GM21360 (cell line): Measurements from ENCODE around the gene TELO2.

Experiments used
- ATAC-seq: cut with Tn5 transposase; IDR thresholded peaks from one replicate; pipeline ENCODE4 v1.9.1; 2021; ENCODE audit warnings: mild to moderate bottlenecking, moderate library complexity; ENCODE audit not compliant: unreplicated experiment

The TELO2 gene

DNA sequence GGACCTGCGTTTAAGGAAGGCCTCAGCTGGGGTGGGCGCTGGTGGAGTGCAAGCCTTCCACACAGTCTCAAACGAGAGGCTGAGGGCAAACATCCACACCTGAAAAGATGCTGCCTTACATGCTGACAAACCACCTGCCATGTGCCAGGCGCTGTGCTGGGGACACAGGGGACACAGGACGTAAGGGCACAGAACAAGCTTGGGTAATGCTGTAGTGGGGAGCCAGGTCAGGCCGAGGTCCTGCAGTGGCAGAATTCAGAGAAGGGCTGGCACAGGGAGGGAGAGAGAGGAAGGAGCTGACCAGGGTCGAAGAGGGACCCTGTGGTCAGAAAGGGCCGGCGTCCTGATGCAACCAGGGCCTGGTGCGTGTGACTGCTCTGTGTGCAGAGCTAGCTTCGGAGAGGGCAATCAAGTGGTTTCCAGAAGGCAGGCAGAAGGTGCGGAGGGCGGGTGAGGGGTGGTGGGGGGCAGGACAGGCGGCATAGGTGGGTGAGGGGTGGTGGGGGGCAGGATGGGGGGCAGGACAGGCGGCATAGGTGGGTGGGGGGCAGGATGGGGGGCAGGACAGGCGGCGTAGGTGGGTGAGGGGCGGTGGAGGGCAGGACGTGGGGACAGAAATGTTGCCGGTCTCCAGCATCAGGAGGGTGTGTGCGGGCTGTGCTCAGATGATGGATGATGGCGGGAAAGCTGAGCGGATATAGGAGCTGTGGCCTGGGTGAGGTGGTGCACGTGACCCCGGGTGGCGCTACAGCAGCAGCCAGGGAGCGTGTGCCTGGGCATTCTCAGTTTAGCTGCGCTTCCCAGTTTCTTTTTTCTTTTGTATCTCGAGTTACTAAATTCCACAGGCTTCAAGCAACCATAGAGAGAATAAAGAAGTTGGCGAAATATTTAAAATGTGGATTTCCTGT, 18.8 kb downstream of the TELO2 start:
- ATAC-seq: no peak

DNA sequence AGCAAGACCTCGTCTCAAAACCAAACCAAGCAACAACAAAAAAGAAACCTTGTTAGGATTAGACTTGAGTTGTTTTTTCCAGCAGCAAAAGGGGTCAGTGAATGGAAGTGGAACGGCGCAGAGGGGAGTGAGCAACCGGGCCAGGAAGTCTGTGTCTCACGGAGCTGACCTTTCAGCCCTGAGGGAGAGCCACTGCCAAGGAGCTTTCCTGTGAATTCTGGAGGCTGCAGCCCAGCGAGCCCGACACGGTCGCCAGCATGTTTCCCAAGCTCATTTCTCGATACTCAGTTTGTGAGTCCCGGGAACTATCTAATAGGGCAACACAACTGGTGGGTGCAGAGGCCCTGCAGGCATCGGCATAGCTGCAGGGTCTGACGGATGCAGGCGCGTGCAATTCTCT, 19.6 kb downstream of the TELO2 start:
- ATAC-seq: no peak

DNA sequence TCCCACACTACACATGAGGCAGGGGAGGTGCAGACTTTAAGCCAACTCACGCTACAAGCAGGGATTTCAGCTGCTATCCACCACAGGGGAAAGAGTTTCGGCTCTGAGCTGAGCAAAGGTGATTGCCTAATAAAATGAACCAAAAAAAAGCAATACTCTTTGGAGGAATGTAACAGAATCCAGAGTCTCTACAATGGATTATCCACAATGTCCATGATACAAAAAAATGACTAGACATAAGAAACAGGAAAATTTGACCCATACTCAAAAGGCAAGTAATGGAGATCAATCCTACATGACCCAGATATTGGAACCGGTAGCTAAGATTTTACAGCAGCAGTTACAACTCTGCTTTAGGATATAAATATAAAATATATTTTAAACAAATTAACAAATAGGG, 21.3 kb downstream of the TELO2 start:
- ATAC-seq: no peak

DNA sequence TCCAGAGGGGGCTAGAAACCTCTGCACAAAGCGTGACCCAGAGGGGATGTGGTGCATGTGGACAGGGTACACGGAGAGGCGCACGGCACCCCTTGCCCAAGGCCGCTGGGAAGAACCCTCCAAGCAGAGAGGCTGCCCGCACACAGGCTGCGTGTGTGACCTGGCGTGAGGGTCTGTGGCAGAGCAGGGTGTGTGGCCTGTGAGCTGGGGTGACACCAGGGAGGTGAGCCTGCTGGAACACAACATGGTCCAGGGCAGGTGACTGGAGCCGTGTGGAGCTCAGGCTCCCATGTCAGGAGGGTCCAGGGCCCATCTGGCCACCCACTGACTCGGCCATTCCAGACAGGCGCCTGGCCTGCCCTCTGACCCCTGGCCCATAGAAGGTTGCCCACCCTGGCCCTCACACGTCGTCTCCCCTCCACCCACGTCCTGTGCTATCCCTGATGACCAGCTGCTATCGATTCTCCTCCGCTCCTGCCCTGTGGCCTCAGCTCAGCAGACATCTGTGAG, 25.5 kb downstream of the TELO2 start:
- ATAC-seq: no peak

GRCh38 chr16:1519831-1520230, 26.7 kb downstream of the TELO2 start:
- ATAC-seq: no peak

GRCh38 chr16:1520461-1520860, 27.3 kb downstream of the TELO2 start:
- ATAC-seq: no peak

- ATAC-seq: no peak
These were observed 30.6 kb downstream of the TELO2 start for GRCh38 chr16:1523581-1524245.

DNA sequence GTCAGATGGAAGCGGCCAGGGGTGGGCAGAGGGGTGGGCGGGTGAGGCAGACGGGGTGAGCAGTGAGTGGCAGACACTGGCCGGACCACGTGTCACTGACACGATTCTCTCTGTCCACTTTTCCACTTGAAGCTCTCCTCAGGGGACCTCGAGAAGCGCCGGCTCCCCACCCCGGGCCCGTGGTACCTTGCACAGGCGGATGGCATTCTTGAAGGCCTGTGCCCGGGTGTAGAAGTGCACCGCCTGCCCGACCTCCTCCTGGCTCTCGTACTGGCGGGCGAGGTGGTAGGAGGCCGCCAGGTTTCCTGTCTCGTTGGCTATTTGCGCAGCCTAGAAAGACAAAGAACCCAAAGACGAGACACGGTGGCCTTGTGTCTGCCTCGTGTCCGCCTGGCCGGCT, 31.2 kb downstream of the TELO2 start:
- no peak for ATAC-seq

- ATAC-seq: no peak
These were observed 32.9 kb downstream of the TELO2 start for GRCh38 chr16:1525871-1526607.

DNA sequence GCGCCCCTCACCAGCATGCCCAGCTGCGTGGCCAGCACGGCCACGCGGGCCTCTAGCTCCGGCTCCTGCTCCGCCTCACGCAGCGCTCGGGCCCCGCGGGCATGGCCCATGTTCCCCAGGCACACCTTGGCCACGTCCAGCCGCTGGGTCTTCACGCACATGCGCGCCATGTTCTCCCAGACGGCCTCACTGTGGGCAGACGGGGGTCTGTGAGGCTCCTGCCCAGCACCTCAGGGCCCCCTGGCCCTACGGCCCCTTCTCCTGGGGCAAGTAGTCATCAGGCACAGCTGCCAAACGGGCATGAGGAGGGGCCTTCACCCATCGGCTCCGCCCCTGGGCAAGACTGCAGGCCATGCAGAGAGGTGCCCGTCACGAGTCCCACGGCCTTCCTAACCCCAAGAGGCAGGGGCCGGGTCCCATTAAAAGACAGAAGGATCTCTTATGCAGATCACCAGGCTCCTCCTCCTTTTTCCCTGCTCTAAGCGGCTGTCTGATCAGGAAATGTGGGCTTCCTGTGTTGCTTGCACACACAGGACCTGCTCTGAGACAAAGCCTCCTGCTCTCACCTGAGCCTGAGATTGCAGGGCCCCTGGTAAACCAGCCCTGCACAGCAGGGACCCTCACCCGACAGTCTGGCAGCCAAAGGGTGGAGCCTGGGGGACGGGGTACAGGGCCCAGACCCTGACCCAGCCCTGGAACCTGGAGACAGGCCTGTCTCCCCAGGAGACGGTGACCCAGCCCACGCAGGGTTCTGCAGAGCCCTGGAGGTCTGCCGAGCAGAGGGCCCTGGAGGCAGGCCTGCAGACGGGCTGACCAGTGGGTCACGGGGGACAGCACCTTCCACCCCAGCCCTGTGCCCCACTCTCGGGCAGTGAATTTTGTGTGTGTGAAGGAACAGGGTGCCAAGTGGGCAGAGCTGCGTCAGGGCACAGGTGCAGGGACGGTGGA, 33.7 kb downstream of the TELO2 start:
- ATAC-seq: no peak

GRCh38 chr16:1527836-1528811, 35.0 kb downstream of the TELO2 start:
- no peak for ATAC-seq

DNA sequence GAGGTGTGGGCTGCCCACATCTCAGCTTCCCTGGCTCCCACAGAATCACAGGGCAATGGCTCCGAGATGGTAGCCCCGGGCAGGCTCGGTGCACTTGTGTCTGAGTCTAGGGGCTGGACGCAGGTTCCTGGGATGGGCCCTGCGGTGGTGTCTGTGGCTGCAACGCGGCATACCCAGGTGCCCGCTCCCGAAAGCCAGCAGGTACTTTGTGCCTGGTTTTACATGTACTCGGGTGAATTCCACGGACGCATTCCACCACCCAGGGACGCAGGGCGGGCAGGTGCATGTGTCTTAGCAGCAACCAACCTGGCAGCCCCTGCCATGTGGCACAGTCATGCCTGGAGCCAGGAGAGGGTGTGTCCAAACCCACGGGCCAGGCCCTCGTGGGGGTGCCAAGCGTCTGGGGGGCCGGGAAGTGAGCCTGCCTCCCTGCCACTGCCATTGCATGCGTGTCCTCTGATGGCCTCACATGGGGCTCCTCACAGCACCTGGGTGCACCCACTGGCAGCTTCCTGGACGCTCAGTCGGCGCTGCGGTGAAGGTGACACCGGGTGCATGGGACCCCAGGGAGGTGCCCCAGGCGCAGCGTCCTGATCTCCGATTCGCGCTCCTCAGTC, 35.9 kb downstream of the TELO2 start:
- ATAC-seq: no peak

- no peak for ATAC-seq
These were observed 37.3 kb downstream of the TELO2 start for GRCh38 chr16:1530349-1530882.

- ATAC-seq: no peak
These were observed 37.9 kb downstream of the TELO2 start for GRCh38 chr16:1530883-1531637.

DNA sequence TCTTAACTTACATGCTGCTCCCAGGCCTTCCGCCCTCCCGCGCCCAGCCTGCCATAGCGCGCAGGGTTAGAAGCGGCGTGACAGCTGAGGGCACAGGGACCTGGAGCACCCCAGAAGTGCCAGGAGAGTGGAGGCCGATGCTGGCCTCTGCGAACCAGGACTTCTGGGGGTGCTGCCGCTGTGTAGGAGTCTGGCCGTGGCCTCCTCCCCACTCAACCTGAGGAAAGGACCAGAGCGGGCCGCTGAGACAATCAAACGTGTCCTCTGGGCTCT, 38.4 kb downstream of the TELO2 start:
- no peak for ATAC-seq

DNA sequence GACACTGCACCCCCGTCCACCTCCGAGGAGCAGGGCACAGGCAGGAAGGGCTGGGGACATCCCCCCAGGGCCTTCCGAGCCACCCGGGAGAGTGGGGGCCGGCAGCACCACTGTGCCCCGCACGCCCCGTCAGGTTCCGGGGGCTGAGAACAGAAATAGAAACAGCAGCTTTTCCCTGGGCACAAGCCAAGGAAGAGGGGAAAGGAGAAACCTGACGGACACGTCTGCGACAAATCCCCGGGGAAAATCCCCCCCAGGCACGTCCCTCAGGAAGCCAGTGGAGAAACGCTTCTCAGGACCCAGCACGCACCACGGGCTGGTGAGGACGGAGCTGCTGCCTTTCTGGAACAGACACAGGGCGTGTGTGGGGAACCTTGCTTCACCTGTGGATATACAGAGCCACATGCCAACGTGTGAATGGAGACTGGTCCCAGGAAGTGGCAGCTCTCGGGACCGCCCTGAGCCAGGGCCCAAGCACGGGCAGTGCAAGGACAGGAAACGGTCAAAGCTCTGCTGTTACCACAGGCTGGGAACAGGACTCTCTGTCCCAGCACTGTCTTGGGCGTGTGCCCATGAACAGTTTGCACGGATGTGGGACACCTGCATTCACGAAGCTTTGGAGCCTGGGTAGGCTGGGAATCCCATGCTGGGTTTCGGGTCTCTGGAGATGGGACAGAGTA, 39.1 kb downstream of the TELO2 start:
- no peak for ATAC-seq

DNA sequence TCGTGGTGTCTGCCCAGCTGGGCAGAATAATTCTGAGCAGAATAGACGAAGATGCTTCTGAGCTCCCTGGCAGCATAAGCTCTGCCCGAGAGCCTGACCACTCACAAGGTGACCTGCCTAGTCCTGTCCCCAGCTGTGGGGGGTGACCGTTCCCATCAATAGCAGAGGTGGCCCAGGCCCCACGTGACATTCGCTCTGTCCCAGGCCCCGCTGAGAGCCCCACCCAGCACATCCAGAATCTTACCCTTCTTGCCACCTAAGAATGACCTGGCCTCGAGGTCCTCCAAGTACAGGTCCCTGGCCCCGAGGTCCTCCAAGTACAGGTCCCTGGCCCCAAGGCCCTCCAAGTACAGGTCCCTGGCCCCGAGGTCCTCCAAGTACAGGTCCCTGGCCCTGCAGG, 39.6 kb downstream of the TELO2 start:
- ATAC-seq: no peak
